GM12892 (cell line): ENCODE data around the gene OR8B3.

Experiments used
- POLR2AphosphoS5 ChIP-seq: IDR thresholded peaks from 2 replicates; pipeline ENCODE4 v1.6.1; 2011; ENCODE audit warnings: low read depth, low read length, control low read depth
- TAF1 ChIP-seq: IDR thresholded peaks from 2 replicates; pipeline ENCODE4 v1.6.1; 2011; ENCODE audit warnings: low read depth, mild to moderate bottlenecking, control low read depth, low read length, borderline replicate concordance

GRCh38 chr11:124394408-124394807, 4.4 kb downstream of the OR8B3 start:
- TF ChIP-seq TAF1 = no peak
- no peak for TF ChIP-seq POLR2AphosphoS5
